ENCODE data around the gene ITGA1. TPM values are rescaled to one million over a fixed set of nuclear protein-coding genes. Genes with fewer than 3 reads are reported as not detected.

Gene ITGA1
- total RNA-seq: 4.4 and 11.4 TPM in 2 replicates

DNA sequence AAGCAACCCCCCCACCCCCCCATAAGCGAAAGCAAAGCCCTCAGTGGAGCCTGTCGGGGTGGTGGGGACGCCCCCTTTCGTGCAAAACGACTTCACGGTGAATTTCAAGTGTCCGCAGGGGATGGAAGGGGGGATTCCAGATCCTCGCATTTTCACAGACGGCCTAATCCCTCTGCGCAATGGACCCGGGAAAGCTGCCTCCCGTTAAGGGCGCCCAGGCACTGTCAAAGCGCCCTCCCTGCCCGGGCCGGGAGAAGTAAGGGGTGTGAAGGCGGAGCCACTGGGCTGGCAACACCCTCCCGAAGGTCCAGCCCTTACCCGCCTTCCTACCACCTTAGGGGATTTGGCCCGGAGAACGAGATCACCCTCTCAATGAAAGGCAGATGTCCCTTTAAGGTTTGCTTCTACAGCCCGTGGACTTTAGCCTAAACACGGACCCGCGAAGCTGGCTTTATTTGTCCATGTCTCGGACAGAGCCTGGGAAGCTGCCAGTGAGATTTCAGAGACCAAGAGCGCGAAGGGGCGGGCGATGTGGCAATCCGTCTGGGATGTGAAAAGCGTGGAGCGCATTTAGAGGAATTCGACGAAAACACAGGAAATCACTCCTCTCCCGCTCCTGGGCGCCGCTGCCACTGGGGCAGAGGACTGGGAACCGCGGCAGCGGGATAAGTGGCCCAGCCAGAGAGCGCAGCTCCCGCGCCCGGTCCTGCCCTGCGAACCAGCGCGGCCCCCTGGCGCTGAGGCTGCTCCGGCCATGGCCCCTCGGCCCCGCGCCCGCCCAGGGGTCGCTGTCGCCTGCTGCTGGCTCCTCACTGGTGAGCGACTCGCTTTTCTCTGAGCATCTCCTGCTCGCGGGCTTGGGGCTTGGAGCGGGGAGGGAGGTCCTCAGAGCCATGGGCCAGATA, at the start of gene ITGA1, which contains the start of gene PELO:
ITGA1 (plus strand) TSS at position 317 of the 905 bp plus-strand sequence; CDS start at position 755, 438 bp downstream.
PELO (plus strand) TSS at position 317 of the 905 bp plus-strand sequence. CDS start 12,479 bp downstream, outside the sequence.

DNA sequence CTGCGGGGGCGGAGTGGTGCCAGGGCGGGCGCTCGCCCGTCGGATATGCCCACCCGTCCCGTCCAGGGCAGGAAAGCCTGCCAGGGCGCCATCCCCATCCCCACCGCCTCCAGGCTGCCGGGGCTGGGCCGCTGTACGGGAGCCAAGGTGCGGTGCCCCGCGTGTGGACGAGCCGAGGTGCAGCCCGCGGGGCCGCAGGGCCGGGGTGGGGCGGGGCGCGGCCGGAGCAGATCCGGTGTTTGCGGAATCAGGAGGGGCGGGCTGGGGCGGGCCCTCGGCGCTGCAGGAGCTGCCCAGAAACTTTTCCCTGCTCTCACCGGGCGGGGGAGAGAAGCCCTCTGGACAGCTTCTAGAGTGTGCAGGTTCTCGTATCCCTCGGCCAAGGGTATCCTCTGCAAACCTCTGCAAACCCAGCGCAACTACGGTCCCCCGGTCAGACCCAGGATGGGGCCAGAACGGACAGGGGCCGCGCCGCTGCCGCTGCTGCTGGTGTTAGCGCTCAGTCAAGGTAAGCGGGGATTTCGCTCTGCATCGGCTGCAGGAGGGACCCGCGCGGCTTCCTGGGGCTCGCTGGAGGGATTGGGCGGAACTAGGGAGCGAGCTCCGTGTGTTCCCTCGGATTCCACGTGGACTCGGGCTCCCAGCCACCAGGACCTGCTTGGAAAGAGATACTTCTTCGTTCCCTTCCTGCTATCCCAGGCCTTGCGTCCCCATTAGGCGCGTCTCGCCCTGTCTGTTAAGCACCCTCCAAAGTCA, 201.5 kb downstream of the ITGA1 start, which contains the start of gene ITGA2:
ITGA2 (plus strand) TSS at position 328 of the 756 bp plus-strand sequence; CDS start at position 445, 117 bp downstream.

Other genes with a start within 250 kb of the ITGA1 start
- 15.3 and 16.7 TPM in 2 replicates for gene PELO, start within 50 bp of the ITGA1 start, total RNA-seq
- 70.1 and 74.1 TPM in 2 replicates for gene ITGA2, start 201.4 kb downstream of the ITGA1 start, total RNA-seq